WTC11 (cell line): ENCODE data around the gene SFMBT1.

Source experiments
- CREM ChIP-seq: sonication (generic); formaldehyde crosslinking; IDR thresholded peaks from 2 replicates; pipeline ENCODE4 v1.8.1; 2022; ENCODE audit warnings: mild to moderate bottlenecking, missing genetic modification reagents, moderate library complexity
- MYBL2 ChIP-seq: sonication (generic); formaldehyde crosslinking; IDR thresholded peaks from 2 replicates; pipeline ENCODE4 v1.8.1; 2023; ENCODE audit warnings: mild to moderate bottlenecking, moderate library complexity, missing genetic modification reagents
- SP1 ChIP-seq: sonication (generic); formaldehyde crosslinking; conservative IDR thresholded peaks from 2 replicates; pipeline ENCODE4 v1.8.1; 2022; ENCODE audit warnings: missing genetic modification reagents
- ZNF317 ChIP-seq: sonication (generic); formaldehyde crosslinking; IDR thresholded peaks from 2 replicates; pipeline ENCODE4 v1.8.1; 2023; ENCODE audit warnings: low read depth, mild to moderate bottlenecking, moderate library complexity, missing genetic modification reagents, borderline replicate concordance
- TF ChIP-seq, protein P1 (sequence below): fragments of 200-600 bp; IDR thresholded peaks from 2 replicates; pipeline ENCODE4 v1.8.0; 2022; ENCODE audit warnings: antibody characterized with exemption
- TF ChIP-seq, protein P2 (sequence below): sonication (generic); formaldehyde crosslinking; IDR thresholded peaks from 2 replicates; pipeline ENCODE4 v1.8.1; 2023; ENCODE audit warnings: mild to moderate bottlenecking, missing genetic modification reagents
- TF ChIP-seq, protein P3 (sequence below): fragments of 250-450 bp; sonication (Bioruptor Pico); IDR thresholded peaks from 2 replicates; pipeline ENCODE4 v1.9.0; 2021; ENCODE audit warnings: mild to moderate bottlenecking
- TF ChIP-seq, protein P4 (sequence below): sonication (generic); formaldehyde crosslinking; IDR thresholded peaks from 2 replicates; pipeline ENCODE4 v1.8.0; 2022; ENCODE audit warnings: mild to moderate bottlenecking, missing genetic modification reagents
- TF ChIP-seq, protein P5 (sequence below): sonication (generic); formaldehyde crosslinking; IDR thresholded peaks from 2 replicates; pipeline ENCODE4 v1.8.1; 2022; ENCODE audit warnings: missing genetic modification reagents, borderline replicate concordance
- TF ChIP-seq, protein P6 (sequence below): sonication (generic); formaldehyde crosslinking; conservative IDR thresholded peaks from 2 replicates; pipeline ENCODE4 v1.8.1; 2023; ENCODE audit warnings: mild to moderate bottlenecking, low read depth, missing genetic modification reagents, moderate library complexity

DNA sequence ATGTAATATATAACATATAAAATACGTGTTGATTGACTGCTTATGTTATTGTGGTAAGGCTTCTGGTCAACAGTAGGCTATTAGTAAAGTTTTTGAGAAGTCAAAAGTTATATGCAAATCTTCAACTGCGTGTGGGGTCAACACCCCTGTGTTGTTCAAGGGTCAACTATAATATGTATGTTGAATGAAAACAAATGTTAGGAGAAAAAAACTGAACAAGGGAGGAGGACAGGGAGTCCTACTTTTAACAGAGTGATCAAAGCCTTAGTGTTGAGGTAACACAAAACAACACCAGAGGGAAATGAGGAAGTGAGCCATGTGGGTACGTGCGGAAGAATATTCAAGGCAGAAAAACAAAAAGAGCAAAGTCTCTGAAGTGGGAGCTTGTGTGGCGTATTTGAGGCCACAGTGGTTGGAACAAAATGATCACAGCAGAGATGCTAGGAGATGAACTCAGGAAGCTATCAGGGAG lies 62.5 kb downstream of the SFMBT1 start:
- TF ChIP-seq ZNF317 (CRISPR knock-in tag) = no peak
- TF ChIP-seq MYBL2 (CRISPR knock-in tag) = no peak
- TF ChIP-seq SP1 (CRISPR knock-in tag) = no peak
- TF ChIP-seq CREM (CRISPR knock-in tag) = no peak
- TF ChIP-seq, protein P1, sequence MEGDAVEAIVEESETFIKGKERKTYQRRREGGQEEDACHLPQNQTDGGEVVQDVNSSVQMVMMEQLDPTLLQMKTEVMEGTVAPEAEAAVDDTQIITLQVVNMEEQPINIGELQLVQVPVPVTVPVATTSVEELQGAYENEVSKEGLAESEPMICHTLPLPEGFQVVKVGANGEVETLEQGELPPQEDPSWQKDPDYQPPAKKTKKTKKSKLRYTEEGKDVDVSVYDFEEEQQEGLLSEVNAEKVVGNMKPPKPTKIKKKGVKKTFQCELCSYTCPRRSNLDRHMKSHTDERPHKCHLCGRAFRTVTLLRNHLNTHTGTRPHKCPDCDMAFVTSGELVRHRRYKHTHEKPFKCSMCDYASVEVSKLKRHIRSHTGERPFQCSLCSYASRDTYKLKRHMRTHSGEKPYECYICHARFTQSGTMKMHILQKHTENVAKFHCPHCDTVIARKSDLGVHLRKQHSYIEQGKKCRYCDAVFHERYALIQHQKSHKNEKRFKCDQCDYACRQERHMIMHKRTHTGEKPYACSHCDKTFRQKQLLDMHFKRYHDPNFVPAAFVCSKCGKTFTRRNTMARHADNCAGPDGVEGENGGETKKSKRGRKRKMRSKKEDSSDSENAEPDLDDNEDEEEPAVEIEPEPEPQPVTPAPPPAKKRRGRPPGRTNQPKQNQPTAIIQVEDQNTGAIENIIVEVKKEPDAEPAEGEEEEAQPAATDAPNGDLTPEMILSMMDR = no peak
- TF ChIP-seq, protein P2, sequence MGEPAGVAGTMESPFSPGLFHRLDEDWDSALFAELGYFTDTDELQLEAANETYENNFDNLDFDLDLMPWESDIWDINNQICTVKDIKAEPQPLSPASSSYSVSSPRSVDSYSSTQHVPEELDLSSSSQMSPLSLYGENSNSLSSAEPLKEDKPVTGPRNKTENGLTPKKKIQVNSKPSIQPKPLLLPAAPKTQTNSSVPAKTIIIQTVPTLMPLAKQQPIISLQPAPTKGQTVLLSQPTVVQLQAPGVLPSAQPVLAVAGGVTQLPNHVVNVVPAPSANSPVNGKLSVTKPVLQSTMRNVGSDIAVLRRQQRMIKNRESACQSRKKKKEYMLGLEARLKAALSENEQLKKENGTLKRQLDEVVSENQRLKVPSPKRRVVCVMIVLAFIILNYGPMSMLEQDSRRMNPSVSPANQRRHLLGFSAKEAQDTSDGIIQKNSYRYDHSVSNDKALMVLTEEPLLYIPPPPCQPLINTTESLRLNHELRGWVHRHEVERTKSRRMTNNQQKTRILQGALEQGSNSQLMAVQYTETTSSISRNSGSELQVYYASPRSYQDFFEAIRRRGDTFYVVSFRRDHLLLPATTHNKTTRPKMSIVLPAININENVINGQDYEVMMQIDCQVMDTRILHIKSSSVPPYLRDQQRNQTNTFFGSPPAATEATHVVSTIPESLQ (CRISPR knock-in tag) = no peak
- TF ChIP-seq, protein P3, sequence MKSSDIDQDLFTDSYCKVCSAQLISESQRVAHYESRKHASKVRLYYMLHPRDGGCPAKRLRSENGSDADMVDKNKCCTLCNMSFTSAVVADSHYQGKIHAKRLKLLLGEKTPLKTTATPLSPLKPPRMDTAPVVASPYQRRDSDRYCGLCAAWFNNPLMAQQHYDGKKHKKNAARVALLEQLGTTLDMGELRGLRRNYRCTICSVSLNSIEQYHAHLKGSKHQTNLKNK (CRISPR knock-in tag) = no peak
- TF ChIP-seq, protein P4, sequence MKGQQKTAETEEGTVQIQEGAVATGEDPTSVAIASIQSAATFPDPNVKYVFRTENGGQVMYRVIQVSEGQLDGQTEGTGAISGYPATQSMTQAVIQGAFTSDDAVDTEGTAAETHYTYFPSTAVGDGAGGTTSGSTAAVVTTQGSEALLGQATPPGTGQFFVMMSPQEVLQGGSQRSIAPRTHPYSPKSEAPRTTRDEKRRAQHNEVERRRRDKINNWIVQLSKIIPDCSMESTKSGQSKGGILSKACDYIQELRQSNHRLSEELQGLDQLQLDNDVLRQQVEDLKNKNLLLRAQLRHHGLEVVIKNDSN (CRISPR knock-in tag) = no peak
- TF ChIP-seq, protein P5, sequence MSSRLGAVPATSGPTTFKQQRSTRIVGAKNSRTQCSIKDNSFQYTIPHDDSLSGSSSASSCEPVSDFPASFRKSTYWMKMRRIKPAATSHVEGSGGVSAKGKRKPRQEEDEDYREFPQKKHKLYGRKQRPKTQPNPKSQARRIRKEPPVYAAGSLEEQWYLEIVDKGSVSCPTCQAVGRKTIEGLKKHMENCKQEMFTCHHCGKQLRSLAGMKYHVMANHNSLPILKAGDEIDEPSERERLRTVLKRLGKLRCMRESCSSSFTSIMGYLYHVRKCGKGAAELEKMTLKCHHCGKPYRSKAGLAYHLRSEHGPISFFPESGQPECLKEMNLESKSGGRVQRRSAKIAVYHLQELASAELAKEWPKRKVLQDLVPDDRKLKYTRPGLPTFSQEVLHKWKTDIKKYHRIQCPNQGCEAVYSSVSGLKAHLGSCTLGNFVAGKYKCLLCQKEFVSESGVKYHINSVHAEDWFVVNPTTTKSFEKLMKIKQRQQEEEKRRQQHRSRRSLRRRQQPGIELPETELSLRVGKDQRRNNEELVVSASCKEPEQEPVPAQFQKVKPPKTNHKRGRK (CRISPR knock-in tag) = no peak
- TF ChIP-seq, protein P6, sequence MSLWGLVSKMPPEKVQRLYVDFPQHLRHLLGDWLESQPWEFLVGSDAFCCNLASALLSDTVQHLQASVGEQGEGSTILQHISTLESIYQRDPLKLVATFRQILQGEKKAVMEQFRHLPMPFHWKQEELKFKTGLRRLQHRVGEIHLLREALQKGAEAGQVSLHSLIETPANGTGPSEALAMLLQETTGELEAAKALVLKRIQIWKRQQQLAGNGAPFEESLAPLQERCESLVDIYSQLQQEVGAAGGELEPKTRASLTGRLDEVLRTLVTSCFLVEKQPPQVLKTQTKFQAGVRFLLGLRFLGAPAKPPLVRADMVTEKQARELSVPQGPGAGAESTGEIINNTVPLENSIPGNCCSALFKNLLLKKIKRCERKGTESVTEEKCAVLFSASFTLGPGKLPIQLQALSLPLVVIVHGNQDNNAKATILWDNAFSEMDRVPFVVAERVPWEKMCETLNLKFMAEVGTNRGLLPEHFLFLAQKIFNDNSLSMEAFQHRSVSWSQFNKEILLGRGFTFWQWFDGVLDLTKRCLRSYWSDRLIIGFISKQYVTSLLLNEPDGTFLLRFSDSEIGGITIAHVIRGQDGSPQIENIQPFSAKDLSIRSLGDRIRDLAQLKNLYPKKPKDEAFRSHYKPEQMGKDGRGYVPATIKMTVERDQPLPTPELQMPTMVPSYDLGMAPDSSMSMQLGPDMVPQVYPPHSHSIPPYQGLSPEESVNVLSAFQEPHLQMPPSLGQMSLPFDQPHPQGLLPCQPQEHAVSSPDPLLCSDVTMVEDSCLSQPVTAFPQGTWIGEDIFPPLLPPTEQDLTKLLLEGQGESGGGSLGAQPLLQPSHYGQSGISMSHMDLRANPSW (CRISPR knock-in tag) = no peak
